ENCODE data around the gene GCK.

The GCK gene

DNA sequence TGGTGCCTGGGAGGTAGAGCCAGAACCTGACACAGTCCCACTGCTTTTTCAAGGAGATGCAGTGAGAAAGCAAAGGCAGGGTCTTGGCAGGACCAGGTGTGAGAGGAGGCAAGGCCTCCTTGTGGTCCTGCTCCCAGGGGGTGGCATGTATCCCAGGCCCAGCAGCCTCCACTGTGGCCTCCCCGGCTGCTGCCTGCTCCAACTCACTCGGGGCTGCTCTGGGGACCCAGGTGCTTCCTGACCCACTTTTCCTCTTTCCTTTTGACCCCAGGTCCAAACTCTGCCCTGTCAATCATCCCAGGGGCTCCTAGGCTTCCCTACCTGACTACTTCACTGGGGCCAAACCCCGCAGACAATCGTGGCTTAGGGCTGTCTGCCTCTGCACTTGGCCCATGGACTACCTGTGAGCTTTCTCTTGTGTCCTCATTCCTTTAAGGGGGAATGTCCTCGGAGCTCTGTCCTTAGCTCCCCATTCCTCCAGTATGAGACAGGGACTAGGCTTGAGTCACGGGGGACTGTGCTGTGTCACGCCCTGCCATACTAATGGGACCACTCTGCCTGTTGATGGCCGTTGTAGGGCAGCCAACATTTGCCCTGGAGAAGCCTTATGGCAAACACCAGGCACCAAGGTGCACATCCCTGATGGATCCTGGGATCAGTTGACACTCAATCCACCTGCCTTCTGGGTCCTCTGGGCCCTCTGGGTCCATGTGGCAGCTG is 86.2 kb downstream of the GCK start:
- DNase-seq, result no peak

- no peak for DNase-seq
These were observed 87.0 kb downstream of the GCK start for GRCh38 chr7:44101966-44102845.

GRCh38 chr7:44101303-44101965 is 87.8 kb downstream of the GCK start:
- no peak for DNase-seq

DNA sequence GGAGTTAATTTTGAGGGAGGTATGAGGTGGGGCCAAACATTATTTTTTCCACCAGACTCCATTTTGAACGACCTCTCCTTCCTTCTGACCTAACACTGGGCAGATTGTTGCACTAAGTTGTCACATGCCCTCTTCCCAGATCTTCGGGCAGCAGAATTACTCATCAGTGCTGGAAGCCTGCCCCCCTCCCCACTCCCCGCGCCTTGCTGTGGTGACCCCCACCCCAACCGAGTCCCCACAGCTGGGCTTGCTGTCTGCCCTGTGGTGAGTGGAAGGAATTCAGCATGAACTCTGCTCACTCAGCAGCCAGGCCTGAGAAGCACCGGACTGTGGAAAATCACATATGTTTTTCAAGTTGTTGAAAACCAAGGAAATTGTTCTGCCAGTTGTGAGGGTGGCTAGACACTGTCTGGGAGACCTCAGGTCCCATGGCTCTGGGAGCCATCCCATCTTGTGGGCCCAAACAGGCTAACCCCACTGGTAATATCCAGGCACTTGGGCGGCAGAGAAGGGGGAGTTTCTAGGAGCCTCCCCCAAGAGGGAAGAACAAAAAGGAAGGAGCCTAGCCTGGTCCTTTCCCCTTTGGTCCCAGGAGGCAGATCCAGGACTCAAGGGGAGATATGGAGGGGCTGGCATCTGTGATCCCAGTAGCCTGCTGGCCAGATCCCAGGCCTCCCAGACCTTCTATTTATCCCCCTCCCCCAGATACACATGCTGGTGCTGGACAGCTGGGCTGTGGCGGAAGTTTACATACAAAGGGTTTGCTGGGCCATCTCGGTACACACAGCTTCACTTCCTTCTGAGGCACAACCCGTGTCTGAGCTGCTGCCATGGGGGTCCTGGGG is 88.6 kb downstream of the GCK start:
- DNase-seq, result no peak

GRCh38 chr7:44099669-44100068 is 89.6 kb downstream of the GCK start:
- DNase-seq, result no peak

- DNase-seq, result no peak
These were observed 90.9 kb downstream of the GCK start for GRCh38 chr7:44098092-44099068.

DNA sequence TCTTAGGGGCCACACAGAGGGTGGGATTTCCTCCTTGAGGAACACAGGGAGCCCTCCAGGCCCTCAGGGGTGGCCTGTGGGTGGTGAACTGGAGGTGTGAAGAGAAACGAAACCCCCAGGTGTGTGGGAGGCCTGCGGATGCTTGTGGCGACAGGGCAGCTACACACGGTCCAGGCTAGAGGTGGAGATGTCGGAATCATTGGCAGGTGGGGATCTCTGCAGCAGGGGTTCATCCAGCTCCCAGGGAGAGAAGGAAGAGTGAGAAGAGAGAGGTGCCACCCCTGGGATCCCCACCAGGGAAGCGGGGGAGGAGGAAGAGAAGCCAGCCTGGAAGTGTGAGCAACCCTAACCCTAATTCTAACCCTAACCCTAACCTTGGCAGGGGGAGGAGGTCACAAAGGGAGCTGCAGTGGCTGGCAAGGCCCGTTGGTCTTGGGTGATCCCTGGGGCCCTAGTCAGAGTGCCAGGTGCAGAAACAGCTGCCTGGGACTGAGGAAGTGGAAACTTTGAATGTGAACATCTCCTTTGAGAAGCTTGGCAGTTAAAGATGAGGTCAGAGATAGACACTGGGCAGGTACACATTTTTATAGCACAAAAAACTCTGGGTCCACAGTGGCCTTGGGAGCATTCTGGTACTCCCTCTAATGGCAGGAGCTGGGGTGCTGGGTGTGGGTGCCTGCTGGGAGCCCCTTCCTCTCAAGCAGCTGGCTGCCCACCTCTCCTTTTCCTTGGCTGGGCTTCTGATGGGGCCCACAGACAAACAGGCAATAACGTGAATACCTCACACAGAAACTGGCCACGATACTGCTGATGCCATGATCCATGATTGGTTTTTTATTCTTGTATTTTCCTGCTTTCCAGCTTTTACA is 91.9 kb downstream of the GCK start:
- DNase-seq, result no peak

- DNase-seq, result no peak
These were observed 92.8 kb downstream of the GCK start for GRCh38 chr7:44096326-44096881.

GRCh38 chr7:44095781-44096180 is 93.5 kb downstream of the GCK start:
- no peak for DNase-seq

GRCh38 chr7:44094883-44095592 is 94.2 kb downstream of the GCK start:
- DNase-seq, result no peak

- DNase-seq, result no peak
These were observed 94.9 kb downstream of the GCK start for GRCh38 chr7:44094365-44094764.

Data from activated CD4-positive, alpha-beta T cell treated with anti-CD3 and anti-CD28 coated beads for 1 hour (primary cell).